WERI-Rb-1 (cell line): ENCODE measurements around the gene STIM1.
"Not testable (repeated sequence)": the region's sequence is repeated elsewhere in the genome, so short reads cannot be mapped to it uniquely, and the experiment has no call there.

Experiments
- DNase-seq: peaks from one replicate; pipeline ENCODE4 v3.0.0-alpha.2; 2020
- H3K27ac ChIP-seq: fragments of 250-450 bp; sonication (Bioruptor Pico); 2 replicates; pipeline ENCODE4 v1.5.1; 2020; ENCODE audit warnings: mild to moderate bottlenecking, moderate library complexity
- H3K27me3 ChIP-seq: fragments of 250-450 bp; sonication (Bioruptor Pico); 2 replicates; pipeline ENCODE4 v1.5.1; 2021; ENCODE audit warnings: mild to moderate bottlenecking, low read depth, moderate library complexity; ENCODE audit not compliant: insufficient read depth, severe bottlenecking
- H3K36me3 ChIP-seq: fragments of 250-450 bp; sonication (Bioruptor Pico); 2 replicates; pipeline ENCODE4 v1.5.1; 2020; ENCODE audit warnings: mild to moderate bottlenecking, moderate library complexity
- H3K4me3 ChIP-seq: 2 replicates; pipeline ENCODE4 v1.5.1; 2011; ENCODE audit warnings: low read depth, mild to moderate bottlenecking, control low read depth, low read length
- H3K9me3 ChIP-seq: fragments of 250-450 bp; sonication (Bioruptor Pico); 2 replicates; pipeline ENCODE4 v1.5.1; 2021; ENCODE audit warnings: mild to moderate bottlenecking, moderate library complexity; ENCODE audit not compliant: severe bottlenecking
- TF ChIP-seq, protein P1 (sequence below): IDR thresholded peaks from 2 replicates; pipeline ENCODE4 v1.5.1; 2011; ENCODE audit warnings: low read depth, mild to moderate bottlenecking, control low read depth, inconsistent platforms, low read length

STIM1 gene

DNA sequence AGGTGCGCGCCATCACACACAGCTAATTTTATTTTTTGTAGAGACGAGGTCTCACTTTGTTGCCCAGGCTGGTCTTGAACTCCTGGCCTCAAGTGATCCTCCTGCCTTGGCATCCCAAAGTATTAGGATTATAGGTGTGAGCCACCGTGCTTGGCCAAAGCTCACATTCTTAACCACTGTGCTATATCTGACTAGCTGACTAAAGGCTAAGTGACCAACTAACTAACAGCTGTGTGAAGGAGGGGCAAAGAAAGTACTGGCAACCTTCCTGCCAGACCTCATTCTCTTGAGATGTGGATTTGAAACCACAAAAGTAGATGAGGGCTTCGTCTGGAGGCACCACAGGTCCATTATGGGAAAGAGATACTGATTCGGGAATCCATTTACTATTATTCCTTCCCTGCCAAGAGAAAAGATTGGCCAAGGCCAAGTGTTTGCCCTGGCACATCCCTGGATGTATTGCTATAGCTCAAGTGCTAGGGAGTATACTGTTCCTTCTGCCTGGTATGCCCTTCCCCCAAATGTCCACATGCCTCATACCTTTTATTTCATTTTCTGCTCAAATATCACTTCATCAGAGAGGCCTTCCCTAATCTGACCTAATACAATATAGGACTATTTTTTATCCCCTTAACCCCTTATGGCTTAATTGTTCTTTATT, 186.4 kb downstream of the STIM1 start:
- Histone ChIP-seq H3K27me3 (no peaks in the 10 kb centered on the region), H3K4me3 (no peak overlapping the region), H3K36me3 (no peaks in the 10 kb centered on the region), H3K9me3 (no peaks in the 10 kb centered on the region), H3K27ac (no peak overlapping the region)
- TF ChIP-seq, protein P1, sequence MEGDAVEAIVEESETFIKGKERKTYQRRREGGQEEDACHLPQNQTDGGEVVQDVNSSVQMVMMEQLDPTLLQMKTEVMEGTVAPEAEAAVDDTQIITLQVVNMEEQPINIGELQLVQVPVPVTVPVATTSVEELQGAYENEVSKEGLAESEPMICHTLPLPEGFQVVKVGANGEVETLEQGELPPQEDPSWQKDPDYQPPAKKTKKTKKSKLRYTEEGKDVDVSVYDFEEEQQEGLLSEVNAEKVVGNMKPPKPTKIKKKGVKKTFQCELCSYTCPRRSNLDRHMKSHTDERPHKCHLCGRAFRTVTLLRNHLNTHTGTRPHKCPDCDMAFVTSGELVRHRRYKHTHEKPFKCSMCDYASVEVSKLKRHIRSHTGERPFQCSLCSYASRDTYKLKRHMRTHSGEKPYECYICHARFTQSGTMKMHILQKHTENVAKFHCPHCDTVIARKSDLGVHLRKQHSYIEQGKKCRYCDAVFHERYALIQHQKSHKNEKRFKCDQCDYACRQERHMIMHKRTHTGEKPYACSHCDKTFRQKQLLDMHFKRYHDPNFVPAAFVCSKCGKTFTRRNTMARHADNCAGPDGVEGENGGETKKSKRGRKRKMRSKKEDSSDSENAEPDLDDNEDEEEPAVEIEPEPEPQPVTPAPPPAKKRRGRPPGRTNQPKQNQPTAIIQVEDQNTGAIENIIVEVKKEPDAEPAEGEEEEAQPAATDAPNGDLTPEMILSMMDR = no peak
- no peak for DNase-seq

DNA sequence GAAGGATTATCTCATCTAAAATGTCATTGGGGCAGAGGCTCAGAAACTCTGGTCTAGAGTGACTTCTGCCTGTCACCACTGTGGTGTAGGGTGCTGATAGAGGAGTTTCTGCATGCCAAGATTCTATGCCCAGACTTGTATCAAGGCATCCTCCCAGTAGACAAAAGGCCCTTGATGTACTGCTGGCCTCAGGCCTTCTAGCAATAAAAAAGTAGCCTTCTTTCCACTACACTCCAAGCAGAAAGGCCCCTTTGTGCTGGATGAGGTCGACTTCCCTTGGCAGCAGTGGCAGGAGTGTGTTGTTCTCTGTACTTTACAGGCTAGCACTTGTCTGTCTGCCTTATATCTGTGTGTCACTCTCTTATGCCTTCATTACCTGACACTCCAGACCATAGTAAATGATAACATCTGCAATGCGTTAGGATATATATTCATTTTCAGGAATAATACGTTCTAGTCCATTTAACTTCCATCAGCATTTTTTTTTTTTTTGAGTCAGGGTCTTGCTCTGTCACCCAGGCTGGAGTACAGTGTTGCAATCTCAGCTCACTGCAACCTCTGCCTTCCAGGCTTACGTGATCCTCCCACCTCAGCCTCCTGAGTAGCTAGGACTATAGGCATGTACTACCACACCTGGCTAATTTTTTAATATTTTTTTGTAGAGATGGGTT, 189.6 kb downstream of the STIM1 start:
- Histone ChIP-seq H3K36me3 (no peaks in the 10 kb centered on the region), H3K4me3 (no peak overlapping the region), H3K27me3 (no peaks in the 10 kb centered on the region), H3K9me3 (no peaks in the 10 kb centered on the region), H3K27ac (no peak overlapping the region)
- DNase-seq = no peak
- TF ChIP-seq, protein P1 = no peak

DNA sequence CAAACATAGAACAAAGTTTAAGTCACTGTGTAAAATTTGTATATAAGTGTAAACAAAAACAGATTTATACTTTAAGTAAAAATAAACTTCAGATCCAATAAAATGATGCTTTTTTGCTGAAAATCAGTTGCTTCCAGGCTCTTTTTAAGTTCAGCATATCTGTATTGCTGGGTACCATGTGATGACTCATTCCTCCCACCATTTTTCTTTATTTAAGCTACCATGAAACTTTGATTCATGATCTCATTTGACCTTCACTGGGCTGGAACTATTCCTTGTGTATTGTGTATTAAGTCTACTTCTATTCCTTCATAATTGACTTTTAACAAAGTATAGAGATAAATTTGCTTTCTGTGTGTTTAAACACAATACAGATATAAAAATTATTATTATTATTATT, 192.9 kb downstream of the STIM1 start:
- no peaks in the 10 kb centered on the region for H3K27me3 ChIP-seq
- no peaks in the 10 kb centered on the region for H3K36me3 ChIP-seq
- H3K9me3 ChIP-seq = no peaks in the 10 kb centered on the region
- TF ChIP-seq, protein P1 = no peak
- no peak for DNase-seq
- H3K27ac ChIP-seq = no peak overlapping the region
- no peak overlapping the region for H3K4me3 ChIP-seq

DNA sequence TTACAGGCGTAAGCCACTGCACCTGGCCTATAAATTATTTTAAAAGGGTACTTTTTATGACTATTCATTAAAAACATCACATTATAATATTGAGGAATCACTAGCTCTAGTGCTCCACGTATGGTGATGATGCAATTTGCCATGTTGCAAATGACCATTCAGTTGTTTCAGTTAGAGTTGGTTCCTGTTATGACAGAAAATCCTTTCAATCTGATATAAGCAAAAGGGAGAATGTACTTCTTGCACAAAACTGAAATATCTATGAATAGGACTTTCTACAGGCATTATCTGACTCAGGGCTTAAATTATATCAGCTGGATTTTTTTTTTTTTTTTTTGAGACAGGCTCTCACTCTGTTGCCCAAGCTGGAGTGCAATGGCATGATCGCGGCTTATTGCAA, 193.5 kb downstream of the STIM1 start:
- Histone ChIP-seq H3K27ac (no peak overlapping the region), H3K27me3 (no peaks in the 10 kb centered on the region), H3K36me3 (no peaks in the 10 kb centered on the region), H3K9me3 (no peaks in the 10 kb centered on the region), H3K4me3 (no peak overlapping the region)
- TF ChIP-seq, protein P1 = no peak
- DNase-seq = no peak

DNA sequence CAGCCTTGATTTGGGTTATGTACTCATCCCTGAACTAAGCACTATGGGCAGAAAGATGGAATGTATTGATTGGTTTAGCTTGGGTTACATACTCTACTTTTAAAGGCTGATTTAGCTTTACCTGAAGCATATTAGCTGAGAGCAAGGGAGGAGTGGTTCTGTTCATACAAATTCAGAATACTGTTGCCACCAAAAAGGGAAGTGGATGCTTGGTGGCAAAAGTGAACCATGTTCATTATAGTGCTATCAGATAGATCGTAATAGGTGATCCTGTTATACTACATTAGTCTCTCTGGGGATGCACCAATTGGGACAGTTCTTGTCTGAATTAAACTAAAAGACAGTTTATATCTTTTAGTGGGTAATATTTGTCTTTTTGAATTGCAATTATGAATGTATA, 194.7 kb downstream of the STIM1 start:
- DNase-seq = no peak
- Histone ChIP-seq H3K27ac (no peak overlapping the region), H3K36me3 (no peaks in the 10 kb centered on the region), H3K9me3 (no peaks in the 10 kb centered on the region), H3K4me3 (no peak overlapping the region), H3K27me3 (no peaks in the 10 kb centered on the region)
- TF ChIP-seq, protein P1 = no peak

DNA sequence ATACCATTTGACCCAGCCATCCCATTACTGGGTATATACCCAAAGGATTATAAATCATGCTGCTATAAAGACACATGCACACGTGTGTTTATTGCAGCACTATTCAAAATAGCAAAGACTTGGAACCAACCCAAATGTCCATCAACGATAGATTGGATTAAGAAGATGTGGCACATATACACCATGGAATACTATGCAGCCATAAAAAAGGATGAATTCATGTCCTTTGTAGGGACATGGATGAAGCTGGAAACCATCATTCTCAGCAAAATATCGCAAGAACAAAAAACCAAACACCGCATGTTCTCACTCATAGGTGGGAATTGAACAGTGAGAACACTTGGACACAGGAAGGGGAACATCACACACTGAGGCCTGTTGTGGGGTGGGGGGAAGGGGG, 197.7 kb downstream of the STIM1 start:
- H3K9me3 ChIP-seq, H3K27ac ChIP-seq, H3K27me3 ChIP-seq, H3K4me3 ChIP-seq, DNase-seq, H3K36me3 ChIP-seq: not testable (repeated sequence)
